Astrocyte of the cerebellum (primary cell): ENCODE data around the gene IFIT3.

ENCODE experiments used
- DNase-seq: peaks from one replicate; pipeline ENCODE4 v3.0.0-alpha.2; 2011; ENCODE audit warnings: low read depth
- H3K4me3 ChIP-seq: 2 replicates; pipeline ENCODE4 v1.5.1; 2011; ENCODE audit warnings: mild to moderate bottlenecking, low read depth, low read length, moderate library complexity
- in situ Hi-C: cut with HindIII; loops from 2 replicates; pipeline ENCODE4 v1.10.0; 2017; ENCODE audit warnings: low sequenced_read_pairs
- TF ChIP-seq, protein P1 (sequence below): IDR thresholded peaks from 2 replicates; pipeline ENCODE4 v1.5.1; 2012; ENCODE audit warnings: low read length, low read depth, moderate library complexity, mild to moderate bottlenecking; ENCODE audit errors: missing control alignments

The IFIT3 gene

DNA sequence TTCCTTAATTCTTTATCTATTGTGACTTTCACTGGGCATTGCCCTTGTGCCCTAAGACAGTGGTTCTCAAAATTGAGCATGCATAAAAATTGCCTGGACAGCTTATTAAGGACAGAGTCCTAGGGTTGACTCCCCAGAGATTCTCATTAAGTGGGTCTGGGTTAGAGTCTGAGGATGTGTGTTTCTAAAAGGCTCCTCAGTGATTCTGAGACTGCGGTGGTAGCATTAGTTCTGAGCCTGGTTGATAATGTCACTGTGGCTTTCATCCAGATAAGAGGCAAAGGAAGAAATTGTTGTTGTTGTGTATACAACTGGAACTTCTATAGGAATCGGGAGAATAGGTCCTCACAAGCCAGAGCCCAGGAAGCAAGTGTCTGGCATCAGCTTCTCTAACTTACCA, 24.6 kb upstream of the IFIT3 start:
- no peak for DNase-seq
- in situ Hi-C loops, result no loop called here
- H3K4me3 ChIP-seq, result peak overlapping the region; percentile 18
- TF ChIP-seq, protein P1, sequence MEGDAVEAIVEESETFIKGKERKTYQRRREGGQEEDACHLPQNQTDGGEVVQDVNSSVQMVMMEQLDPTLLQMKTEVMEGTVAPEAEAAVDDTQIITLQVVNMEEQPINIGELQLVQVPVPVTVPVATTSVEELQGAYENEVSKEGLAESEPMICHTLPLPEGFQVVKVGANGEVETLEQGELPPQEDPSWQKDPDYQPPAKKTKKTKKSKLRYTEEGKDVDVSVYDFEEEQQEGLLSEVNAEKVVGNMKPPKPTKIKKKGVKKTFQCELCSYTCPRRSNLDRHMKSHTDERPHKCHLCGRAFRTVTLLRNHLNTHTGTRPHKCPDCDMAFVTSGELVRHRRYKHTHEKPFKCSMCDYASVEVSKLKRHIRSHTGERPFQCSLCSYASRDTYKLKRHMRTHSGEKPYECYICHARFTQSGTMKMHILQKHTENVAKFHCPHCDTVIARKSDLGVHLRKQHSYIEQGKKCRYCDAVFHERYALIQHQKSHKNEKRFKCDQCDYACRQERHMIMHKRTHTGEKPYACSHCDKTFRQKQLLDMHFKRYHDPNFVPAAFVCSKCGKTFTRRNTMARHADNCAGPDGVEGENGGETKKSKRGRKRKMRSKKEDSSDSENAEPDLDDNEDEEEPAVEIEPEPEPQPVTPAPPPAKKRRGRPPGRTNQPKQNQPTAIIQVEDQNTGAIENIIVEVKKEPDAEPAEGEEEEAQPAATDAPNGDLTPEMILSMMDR, result no peak

GRCh38 chr10:89304026-89304425, 23.8 kb upstream of the IFIT3 start:
- no peak overlapping the region for H3K4me3 ChIP-seq
- in situ Hi-C loops, result no loop called here
- DNase-seq, result no peak

GRCh38 chr10:89304446-89304845, 23.4 kb upstream of the IFIT3 start:
- in situ Hi-C loops, result no loop called here
- TF ChIP-seq, protein P1, result no peak
- H3K4me3 ChIP-seq, result no peak overlapping the region
- no peak for DNase-seq

More at GRCh38 chr10:89304026-89304425, 23.8 kb upstream of the IFIT3 start:
- TF ChIP-seq, protein P1, result no peak

DNA sequence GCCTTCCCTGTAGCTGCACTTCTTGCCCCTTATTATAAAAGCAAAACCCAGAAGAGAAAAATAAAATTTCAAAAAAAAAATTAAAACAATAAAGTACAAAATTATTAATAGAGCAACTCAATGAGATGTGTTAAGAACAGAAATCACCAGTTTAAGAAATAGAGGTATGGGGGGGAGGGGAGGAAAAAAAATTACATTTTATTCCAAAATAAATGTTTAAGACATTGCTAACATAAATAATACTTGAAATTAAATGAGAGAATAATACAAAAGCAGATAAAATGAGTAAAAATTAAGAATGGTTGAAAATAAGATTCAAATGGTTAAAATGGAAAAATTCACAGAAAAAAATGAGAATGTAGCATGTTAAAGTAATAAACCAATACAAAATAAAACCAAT, 22.9 kb upstream of the IFIT3 start:
- no peak for DNase-seq
- H3K4me3 ChIP-seq, result no peak overlapping the region
- in situ Hi-C loops, result no loop called here
- TF ChIP-seq, protein P1, result no peak

- no peak overlapping the region for H3K4me3 ChIP-seq
- TF ChIP-seq, protein P1, result no peak
- in situ Hi-C loops, result no loop called here
- no peak for DNase-seq
Observed at GRCh38 chr10:89305766-89306433, 21.9 kb upstream of the IFIT3 start.

DNA sequence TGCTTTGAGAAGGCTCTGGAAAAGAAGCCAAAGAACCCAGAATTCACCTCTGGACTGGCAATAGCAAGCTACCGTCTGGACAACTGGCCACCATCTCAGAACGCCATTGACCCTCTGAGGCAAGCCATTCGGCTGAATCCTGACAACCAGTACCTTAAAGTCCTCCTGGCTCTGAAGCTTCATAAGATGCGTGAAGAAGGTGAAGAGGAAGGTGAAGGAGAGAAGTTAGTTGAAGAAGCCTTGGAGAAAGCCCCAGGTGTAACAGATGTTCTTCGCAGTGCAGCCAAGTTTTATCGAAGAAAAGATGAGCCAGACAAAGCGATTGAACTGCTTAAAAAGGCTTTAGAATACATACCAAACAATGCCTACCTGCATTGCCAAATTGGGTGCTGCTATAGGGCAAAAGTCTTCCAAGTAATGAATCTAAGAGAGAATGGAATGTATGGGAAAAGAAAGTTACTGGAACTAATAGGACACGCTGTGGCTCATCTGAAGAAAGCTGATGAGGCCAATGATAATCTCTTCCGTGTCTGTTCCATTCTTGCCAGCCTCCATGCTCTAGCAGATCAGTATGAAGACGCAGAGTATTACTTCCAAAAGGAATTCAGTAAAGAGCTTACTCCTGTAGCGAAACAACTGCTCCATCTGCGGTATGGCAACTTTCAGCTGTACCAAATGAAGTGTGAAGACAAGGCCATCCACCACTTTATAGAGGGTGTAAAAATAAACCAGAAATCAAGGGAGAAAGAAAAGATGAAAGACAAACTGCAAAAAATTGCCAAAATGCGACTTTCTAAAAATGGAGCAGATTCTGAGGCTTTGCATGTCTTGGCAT, 21.1 kb upstream of the IFIT3 start:
- no peak for DNase-seq
- in situ Hi-C loops, result no loop called here
- TF ChIP-seq, protein P1, result no peak
- H3K4me3 ChIP-seq, result no peak overlapping the region
